Stimulated activated CD8-positive, alpha-beta memory T cell treated with anti-CD3 and anti-CD28 coated beads, Interleukin-2, amount 100 ng/mL, for 1 hour (primary cell): ENCODE data around the gene RTL1.

Experiments used
- DNase-seq, 2 donors: peaks; one replicate each; pipeline ENCODE4 v3.0.0-alpha.2; 2020; ENCODE audit warnings: low read depth in 2 of 2

Gene RTL1

DNA sequence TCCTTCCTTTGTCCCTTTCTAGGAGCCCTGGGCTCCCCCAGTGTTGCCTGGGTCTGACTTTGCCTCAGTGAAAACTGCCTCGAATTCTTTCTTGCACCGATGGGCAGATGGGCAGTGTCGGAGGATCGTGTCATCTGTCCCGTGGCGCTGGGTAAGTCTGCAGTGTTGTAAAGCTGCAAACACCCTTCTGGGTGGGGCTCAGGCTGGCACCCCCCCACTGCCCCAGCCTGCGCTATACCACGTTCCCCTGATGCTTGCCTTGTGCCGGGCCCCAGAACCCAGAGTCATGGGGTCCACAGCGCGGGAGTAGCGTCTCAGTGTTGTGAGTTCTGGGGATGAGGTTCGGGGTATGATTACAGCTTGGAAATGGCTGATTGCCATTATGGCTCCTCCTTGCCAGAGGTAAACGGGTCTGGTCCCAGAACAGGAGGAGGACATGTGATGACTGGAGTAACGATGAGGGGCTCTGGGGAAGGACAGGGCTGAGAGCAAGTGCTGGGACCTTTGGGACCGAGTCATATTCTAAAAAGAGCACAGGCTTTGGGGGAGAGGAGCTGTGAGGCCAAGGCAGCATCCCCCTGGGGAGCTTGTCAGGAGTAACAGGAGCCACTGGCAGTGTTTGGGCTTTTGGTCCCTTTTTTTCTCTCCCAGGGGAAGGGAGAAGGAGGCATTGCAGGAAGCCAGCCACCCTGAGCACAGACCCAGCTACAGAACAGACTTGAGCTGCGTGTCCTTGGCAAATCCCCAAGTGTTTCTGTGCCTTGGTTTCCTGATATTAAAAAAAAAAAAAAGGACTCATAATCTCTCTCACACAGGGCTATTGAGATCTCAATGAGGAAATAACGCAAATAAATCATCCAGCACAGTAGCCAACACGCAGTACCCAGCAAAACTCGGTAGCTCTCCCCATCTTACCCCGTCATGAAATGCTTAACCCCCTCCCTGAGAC, 4.3 kb downstream of the RTL1 start:
- no peak for DNase-seq

DNA sequence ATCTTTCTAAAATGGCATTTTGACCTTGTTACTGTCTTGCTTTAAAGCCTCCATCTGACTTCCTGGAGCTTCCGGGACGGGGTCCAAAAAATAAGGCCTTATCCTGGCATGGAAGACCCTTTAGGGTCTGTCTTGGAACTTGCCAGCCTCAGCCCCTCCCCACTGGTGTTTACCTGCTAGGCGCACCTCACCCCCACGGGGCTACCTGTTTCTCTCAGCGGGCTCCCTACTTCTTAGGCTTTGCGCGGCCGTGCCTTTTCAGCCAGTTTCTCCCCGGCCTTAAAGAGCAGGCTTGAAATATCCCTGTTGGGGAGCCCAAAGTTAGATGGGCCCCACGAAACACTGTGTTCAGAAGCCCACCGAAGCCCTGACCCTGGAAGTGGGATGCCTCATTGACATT, 5.1 kb downstream of the RTL1 start:
- no peak for DNase-seq

DNA sequence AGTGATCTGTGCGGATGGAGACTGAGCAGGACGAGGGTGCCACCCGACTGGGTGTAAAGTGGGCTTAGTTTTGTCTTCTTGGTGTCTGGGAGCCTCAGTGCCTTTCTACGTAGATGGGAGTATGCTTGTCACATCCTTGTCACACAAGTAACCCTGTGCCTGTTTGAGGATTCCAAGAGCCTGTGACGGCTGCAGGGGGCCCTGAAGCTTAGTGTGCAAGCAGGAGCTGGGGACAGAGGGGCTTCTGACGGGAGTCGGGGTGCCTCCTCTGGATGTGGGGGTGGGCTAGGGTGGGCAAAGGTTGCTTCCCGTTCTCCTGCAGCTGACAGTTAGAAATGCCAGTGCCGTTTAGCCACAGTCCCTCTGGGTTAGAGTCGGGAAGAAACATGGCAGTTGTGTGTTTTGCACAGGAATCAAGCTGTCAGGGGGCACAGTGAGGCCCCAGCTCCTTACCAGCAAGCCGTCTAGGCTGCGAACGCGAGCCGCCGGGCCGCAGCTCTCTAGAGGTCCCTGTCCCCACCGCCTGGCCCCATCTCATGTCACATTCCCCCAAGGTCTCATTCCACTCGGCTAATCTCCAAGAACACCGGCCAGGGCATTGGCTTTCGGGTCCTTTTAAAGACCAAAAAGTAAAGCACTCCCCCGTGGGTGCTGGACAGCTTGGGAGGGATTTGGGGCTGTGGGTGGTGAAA, 7.0 kb downstream of the RTL1 start:
- DNase-seq: no peak

DNA sequence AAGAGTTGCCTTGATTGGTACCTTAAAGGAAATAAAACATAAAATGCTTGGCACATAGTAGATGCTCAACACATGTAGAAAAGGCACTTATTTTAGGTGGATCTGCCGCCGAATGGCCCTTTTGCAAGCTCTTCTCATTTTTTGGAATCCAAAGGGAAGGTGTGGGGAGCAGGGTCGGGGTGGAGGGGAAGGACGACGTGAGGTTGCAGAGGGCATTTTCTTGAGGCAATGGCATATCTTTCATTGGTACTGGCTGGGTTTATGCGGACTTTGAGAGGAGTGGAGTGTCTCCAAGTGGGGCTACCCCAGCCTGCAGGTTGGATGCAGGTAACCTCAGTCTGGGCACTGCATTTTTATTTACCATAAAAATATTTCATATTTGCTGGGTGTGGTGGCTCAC, 8.1 kb downstream of the RTL1 start:
- DNase-seq: no peak

DNA sequence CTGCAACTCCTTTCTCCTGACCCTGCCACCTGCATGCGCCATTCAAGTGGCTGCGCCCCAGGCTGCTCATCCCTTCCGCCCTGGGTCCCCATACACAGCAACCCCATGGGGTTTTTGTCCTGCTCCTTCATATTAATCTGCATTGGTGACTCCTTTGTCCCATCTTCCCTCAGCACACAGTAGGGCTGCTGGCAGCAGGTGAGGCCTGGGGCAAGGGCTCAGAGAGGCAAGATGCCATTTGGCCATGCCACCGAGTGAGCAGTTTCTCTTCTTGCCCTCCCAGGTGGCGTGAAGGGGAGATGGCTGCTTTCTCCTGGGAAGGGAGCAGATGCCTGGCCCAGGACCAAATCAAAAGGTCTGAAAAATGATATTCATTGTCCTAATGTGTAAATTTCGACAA, 9.1 kb downstream of the RTL1 start:
- DNase-seq: no peak

DNA sequence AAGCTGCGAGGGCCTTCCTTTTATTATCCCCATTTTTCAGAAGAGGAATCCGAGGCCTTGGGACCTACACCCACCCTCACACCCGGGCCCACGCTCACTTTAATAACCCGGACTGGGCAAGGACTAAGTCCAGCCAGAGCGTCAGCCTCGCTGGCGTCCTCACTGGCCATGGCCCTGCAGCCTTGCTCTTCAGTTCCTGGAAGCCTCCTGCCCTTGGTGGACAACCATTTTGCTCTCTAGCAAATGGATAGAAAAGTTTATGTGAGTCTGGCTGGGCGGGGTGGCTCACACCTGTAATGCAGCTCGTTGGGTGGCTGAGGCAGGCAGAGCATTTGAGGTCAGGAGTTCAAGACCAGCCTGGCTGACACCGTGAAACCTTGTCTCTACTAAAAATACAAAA, 9.8 kb downstream of the RTL1 start:
- no peak for DNase-seq

DNA sequence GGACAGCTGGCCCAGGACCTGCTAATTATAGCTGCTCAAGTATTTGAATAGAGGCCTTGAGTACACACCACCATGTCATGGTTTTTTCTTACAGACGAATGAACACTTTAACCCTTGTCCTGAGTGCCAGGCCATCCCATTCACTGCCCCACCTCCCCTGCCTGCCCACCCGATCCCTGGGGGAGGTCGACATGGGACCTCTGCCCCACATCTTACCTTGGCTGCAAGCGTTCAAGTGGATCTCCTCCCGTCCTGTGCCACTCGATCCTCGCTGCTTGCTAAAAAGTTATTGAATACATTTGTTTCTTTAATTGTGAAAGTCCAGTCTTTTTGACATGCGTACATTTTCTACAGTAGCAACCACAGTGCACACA, 10.3 kb downstream of the RTL1 start:
- DNase-seq: no peak

DNA sequence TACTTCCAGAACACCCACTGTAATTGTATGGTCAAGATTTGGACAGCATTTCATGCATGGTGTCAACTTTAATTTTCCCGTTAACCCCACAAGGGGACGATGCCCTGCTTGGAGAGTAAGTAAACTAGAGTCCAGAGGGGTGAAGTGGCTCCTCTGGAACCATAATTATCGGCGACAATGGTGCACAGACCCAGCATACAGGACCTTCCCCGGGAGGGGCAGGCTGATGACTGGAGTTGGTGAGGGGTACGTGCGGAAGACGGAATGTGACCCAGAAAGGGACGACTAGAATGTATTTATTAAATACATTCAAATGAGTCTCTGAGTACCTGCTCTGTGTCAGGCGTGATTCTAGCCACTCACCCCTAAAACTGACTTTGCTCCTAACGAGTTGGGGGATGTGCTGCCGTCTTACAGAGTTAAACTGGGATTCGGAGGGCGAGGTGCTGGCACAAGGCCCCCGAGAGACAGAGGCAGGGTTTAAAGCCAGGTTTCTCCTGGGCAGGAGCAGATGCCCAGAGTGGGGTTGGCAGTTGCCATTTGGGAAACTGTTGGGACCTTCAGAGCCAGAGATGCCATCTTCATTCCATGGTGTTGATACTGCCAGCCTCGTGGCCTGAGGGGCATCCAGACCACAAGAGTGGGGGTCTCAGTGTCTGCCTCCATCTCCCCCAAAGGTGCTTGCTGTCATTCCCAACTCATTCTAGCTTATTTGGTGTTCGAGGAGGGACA, 10.9 kb downstream of the RTL1 start:
- no peak for DNase-seq

DNA sequence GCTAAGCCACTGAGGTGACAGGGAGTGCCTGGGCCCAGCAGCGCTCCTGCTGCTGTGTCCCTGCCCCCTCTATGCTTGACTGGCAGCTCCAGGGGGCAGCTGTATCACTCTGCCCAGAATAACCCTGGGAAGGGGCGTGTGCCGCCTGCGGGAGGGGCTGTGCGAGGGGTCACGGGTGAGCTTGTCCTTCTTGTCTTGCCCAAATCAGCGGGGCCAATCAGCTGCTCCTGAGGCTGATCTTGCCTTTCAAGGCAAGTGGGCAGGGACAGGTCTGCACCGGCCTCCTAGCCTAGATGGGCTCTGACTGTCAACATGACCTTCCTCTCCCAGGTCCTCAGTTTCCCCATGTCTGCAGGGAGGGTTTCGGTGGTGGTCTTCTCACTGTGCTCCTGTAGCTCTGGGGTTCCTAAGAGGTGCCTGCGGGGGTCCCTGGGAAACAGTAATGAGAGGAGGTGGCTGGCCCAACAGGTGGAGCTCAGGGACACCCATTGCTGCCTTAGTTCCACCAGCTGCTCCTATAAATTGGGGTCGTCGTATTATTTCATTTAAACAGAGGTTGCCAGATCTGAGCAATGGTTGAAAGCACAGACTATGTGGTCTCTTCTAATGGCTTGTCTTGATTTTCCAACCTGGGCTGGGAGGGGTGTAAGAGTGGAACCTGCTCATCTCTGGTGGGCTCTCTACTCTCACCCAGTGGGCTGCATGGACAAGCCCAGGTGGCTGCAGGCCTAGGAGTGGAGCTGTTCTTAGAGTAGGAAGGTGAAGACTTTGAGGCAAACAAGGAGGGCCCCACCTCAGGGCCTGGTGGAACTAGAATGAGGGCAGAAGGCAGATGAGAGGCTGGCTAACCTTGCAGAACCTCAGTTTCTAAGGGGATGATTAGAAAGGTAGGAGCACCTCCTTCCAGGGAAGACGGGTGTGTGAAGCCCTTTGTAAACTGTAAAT, 11.7 kb downstream of the RTL1 start:
- DNase-seq: no peak

DNA sequence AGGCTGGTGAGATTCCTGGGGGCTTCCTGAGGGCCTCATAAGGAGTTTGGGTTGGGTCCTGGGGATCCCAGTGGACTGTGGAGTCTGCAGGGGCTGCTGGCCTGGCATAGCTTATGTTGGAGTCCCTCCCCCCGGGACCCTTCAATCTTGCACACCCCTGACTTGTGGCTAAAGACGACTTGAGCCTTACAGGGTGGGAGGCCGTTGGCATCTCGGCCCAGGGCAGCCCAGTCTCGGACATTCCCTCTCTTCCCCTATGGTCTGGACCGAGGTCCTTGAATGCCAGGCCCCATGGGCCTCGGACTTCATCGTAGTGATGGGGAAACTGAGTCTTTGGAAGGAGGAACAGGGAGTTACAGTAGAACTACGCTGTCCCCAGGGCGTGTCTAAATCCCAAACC, 12.5 kb downstream of the RTL1 start:
- no peak for DNase-seq

DNA sequence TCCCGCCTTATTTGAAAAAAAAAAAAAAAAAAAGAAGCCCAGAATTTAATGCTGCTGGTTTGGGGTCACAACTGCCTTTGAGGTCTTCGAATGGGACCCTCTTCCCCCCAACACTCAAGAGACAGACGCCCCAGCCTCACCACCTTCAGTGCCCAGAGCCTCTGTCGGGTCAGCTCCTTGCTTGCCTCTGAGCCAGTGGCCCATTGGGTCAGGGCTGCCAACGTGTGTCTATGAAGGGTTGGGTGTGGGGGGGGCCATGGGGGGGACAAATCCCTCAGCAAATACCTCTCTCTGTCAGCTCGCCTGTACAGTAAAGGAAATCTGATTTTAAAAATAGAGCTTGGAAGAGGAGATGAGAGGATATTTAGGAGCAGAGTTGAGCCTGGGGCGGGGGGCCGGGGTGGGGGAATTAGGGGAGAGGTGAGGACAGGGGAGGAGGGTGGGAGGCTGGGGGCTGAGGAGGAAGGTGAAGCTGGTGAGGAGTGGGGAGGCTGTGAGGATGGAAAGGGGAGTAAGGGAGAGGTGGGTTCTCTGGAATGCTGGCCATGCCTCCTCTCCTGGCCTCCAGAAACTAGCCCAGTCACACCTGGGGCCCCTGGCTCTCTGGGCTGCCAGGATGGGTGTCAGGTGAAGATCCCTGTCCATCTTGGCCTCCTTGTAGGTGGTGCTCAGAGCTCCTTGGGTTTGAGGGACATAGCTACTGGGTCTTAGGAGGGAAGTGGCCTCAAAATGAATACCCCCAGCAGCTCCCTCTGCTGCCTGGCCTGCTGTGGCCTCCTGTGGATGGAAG, 13.3 kb downstream of the RTL1 start:
- no peak for DNase-seq

DNA sequence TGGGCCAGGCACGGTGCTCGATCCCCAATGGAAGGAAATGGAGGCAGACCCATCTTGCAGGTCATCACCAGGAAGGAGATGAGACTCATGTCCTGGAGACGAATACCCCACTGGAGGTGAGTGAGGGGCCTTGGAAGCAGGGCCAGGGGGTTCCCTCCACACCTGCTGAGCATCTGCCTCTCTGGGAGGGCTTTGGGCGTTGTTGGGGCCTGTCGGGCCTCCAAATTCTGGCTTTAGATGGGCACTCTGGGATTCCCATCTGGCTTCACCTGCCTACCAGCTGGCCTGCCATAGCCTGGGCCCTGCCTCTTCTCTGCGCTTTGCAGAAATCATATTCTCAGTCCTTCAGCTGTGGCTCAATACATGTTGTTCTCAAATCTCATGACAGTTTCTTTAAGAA, 13.9 kb downstream of the RTL1 start:
- no peak for DNase-seq

DNA sequence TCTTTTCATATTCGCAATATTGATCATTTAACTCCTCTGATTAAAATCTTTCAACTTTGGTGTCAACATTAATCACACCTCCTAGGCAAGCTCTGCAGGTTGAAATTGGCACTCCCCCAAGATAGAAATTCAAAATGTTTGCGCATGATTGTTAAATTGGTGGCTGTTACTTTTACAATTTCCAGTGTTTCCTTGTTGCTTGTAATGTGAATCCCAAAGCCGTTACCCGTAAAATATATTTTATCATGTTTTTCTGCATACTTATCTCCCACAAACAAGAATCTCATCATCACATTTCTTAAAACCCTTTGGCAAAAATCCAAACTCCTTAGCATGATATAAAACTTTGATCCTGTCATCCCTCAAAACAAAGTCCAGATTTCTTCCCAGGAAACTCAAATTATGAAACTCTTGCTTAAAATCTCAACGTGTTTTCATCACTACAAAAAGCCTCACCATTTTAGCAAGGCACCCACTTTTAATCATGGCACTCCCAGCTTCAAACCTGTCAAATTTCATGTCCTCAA, 14.7 kb downstream of the RTL1 start:
- no peak for DNase-seq

DNA sequence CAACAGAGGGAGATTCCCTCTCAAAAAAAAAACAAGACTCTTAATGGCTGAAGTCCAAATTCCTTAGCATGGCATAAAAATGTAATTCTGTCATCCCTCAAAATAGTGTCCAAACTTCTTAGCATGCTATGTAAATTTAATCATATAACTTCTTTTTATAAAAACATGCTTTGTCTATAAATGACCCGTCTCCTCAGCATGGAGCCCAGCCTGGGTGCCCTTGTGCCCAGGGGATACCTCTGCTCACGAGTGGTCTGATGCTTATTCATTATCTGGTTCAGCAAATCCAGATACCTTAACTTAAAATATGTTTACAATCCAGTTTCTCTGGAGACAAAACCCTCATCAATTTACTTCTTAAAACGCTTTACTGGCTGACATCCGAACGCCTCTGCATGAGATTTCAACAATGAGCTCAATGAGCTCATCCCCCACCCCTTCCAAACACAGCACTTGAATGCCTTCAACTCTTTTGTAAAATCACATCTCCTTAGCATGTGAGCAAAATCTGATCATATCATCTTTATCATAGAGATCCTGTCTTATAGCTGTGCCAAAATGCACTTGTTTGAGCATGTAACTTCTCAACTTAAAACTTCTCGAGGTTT, 15.7 kb downstream of the RTL1 start:
- no peak for DNase-seq

DNA sequence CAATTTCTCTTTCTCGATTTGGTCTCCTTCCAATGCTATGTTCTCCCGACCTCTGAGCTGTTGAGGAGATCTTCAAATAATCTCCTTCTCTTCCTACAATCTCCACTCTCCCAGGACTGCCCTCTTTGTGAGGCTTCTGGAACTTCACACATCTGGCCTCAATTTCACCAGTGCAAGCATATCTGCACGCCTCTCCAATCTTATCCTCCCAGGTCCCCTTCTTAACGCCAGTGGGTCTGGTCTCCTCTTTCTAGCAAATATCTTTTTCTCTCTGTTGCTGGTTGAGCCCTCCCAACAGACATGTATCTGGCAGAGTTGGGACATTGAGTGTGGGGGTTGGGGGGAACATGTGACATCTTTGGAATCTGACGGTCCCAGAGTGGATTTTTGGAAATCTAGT, 17.9 kb downstream of the RTL1 start:
- DNase-seq: no peak

DNA sequence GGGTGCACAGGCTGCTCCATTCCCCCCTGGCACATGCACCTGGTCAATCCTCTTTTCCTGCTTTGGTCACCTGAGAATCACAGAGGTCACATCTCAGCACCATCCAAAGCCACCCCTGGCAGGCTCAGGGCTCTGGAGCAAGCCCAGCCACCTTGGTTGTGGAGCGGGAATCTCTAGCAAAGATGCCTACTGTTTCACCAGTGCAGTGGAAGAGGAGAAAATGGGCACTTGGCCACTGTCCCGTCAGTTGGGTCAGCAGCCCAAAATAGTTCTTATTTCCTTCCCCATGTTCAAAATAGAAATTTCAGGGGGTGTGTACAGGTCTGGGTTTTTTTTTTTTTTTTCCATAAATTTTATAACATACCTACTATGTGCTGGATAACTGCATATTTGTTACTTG, 18.3 kb downstream of the RTL1 start:
- no peak for DNase-seq

DNA sequence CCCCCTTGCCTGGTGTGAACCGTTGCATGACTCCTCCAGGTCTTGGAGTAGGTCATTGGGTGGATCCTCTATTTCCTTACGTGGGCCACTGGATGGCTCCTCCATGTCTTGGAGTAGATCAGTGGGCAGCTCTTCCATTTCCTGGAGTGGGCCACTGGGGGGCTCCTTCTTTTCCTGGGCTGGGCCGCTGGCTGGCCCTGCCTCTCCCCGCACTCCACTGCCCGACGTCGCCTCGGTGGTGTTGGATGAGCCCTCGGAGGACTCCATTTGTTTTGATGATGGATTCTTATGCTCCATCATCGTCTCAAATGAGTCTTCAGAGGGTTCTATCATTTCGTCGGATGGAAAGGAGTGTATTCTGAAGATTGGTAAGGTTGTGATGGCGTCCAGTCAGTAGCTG, 19.1 kb downstream of the RTL1 start:
- DNase-seq: no peak

DNA sequence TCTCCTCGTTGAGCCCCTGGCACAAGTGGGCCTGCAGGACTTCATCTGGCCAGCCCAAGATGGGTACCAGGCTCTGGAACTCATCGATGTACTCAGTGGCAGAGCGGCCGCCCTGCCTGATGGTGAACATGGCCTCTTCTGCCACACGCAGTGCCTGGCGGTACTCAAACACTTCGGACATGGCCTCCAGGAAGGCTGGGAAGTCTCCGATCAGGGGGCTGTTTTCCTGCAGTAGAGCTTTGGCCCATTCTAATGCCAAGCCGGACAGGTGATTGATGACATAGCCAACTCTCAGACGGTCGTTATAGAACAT, 19.8 kb downstream of the RTL1 start:
- no peak for DNase-seq

DNA sequence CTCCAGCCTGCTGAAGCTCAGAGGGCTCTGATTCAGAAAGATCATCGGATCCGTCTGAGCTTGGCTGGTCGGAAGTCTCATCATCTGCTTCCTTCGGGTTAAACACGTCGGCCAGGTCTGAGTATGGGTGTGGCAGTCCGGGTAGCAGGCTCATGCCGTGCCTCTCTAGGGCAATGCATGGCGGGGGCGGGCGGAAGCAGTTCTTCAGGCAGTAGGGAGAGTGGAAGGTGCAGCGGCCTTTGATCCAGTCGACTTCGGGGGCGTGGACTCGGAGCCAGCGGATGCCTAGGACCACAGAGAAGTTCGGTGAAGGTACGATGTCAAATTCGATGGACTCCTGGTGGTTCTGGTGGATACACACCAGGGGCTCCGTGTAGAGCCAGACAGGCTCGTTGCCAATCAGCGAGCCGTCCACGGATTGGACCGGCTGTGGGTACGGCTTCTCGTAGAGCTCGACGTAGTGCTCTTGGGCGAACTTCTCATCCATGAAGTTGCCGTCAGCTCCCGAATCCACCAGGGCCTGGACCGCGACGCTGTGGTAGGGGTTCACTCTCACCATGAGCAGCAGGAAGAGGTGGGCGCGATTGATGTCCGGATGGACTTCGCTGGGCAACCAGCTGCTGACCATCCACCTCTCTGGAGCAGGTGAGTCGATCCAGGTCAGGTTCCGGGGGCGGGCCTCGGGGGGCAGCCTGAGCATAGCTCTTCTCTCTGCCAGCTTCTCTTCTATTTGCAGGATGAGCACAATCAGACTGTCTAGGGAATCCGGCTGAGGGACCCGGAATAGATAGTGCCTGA, 20.3 kb downstream of the RTL1 start:
- no peak for DNase-seq
